Fibroblast of skin of right quadriceps (primary cell): ENCODE data around the gene ATP10B.
"Not testable (repeated sequence)": the region's sequence is repeated elsewhere in the genome, so short reads cannot be mapped to it uniquely, and the experiment has no call there.

Experiments
- DNase-seq: peaks from one replicate; pipeline ENCODE4 v3.0.0-alpha.2; 2013

The ATP10B gene

DNA sequence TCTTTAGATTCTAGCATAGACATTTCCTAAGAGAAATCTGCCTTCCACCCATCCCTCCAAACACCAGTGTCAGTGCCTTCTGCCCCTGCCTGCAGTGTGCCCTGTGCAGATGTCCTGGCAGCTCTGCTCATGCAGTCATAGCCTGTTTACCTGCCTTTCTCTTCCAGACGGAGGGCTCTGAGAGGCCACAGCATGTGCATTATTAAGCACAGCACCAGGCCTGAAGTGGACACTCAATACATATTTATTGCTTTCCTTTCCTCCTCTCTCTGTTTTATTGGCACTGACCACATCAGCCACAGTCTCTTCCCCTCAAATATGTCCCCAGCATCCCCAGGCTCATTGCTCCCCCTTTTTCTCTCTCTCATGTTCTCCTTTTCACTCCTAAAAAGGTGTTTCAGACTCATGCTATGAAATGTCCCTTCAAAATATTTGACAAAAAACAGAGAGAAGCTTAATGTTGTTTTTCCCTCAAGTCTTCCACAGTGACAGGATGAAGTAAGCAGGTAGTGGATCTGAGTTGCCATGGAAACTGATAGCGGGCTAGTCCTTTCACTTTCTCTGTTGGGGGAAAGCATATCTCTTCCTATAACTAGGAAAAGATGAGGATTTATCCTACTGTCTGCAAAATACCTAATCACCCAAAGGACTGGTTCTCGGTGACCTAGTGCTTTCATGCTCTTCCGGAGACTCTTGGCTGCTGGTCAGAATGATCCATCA, 100.9 kb downstream of the ATP10B start:
- no peak for DNase-seq

DNA sequence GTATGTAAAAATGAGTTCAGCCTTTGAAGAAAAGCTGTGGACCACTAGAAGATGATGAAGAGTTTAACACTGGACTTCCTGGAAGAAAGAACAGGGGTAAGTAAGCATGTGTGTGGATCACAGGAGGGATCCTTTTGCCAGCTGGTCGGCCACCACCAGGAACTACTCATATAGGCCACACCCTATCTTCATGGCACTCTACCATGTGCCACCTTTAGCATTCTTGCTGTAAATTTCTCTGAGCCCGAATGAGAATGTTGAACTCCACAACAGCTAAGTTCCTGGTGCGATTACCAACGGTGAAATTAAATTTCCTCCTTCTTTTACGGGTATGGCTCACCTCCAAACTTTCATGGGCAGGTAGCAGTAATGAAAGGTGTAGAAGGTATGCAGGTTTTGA, 102.3 kb downstream of the ATP10B start:
- no peak for DNase-seq

DNA sequence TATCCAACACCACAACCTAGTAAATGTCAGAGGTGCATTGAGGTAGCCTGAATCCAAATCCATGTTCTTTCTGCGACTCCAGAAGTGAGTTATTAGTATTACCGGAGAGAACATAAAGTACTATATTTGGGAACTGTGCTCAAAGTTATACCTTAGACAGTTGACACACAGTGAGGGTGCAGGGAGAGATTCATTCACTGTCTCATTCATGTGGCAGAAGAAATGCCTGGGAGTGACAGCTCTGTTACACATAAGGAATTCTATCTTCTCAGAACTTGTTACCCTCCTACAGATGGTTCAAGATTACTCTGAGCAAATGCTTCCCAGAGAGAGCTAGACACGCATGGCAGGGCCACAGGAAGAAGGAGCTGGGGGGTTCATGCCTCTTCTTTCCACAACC, 103.0 kb downstream of the ATP10B start:
- no peak for DNase-seq

DNA sequence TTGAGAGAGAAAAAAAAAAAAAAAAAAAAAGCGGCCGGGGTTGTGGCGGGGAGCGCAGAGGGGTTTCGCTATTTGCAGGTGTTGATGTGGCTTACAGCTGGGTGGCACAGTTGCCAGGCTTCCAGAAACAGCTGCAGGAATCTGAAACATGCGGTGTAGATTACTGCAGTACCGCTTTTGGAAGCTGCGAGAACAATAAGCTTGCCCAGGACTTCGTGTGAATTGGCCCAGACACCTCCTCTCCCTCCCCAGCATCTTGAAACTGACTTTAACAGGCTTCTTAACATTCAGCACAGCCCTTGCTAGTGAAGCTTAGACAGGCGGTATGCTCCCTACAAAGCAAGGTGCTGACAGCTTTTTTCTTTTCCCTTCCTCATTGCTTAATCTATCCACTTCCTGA, 104.0 kb downstream of the ATP10B start:
- DNase-seq = no peak

DNA sequence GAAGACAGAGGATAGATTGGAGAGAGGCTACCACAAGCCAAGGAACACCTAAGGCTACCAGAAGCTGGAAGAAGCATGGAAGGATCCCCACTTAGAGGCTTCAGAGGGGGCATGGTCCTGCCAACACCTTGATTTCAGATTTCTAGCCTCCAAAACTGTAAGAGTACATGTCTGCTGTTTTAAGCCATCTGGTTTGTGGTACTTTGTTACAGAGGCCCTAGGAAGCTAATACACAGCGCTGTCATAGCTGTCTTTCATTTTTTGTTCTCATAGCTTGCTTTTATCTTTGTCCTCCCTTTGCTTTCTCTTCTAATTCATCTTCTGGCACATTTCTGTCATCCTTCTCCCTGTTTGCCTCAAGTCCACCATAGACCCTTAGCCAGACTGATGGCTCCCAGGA, 104.5 kb downstream of the ATP10B start:
- DNase-seq = no peak

DNA sequence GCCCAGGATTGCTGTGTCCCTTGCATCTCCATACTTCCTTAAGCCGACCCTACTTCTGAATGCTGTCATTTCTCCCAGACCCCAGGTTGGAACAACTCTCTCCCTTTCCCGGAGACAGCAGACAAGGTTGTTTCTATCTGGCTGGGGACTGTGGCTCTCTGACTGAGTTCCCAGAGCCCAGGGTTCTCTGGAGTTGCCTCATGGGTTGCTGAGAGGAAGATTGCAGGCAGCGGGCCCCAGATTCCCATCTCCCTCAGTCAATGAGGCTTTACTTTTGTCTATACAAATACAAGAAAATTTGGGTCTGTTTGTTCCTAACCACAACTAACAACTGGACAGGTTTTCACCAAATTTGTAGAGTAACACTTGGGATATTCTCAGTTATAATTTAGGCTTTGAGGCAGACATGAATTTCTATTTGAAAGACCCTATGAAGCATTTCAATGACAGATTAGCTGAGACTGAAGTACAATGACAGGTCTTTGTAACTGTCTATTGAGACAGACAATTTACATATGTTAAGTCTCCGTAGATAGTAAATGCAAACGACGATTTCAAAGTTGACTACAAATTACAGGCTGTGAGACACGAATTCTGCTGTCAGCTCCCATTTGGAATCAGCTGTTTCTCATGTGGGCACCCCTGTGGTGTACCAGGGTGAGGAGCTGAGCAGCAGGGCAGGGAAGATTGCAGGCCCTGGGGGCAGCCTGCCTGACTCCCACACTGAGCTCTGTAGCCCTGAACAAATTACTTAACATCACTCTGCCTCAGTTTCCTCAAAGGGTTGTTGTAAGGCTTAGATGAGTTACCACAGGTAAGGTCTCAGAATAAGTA, 107.5 kb downstream of the ATP10B start:
- DNase-seq = no peak

DNA sequence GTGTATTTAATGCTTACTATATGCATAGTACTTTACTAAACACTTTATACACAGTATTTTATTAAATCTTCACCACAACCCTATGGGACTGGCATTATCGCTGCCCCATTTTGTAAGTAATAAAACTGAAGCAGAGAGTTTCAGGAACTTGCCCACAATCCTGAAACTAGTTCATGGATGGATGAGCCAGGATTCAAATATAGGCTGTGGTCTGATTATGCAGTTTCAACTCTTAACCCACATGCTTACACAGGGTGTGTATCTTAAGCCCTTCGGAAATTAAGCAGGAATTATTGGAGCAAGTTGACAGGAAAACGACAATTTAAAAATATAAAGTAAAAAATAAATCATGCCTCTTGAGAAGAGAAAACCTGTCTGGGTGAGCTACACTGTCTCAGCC, 109.0 kb downstream of the ATP10B start:
- no peak for DNase-seq

DNA sequence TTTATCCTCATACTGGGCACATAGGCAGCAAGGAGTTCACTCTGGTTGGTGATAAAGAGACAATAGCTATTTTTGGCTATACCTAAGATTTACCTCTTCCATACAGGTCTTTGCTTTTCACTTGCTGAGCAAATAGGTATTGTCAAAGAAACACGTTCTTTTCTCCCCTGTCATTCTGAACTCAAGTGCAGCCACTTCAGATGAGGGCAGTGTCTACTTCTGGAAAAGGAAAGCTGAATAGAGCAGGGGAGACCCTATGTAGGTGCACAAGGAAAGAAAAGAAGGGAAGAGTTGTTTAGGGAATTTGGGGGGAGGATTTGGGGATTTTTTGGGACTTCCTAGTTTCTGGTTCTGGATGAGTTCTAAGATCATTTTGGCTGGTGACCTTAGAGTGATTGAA, 109.6 kb downstream of the ATP10B start:
- DNase-seq = no peak

DNA sequence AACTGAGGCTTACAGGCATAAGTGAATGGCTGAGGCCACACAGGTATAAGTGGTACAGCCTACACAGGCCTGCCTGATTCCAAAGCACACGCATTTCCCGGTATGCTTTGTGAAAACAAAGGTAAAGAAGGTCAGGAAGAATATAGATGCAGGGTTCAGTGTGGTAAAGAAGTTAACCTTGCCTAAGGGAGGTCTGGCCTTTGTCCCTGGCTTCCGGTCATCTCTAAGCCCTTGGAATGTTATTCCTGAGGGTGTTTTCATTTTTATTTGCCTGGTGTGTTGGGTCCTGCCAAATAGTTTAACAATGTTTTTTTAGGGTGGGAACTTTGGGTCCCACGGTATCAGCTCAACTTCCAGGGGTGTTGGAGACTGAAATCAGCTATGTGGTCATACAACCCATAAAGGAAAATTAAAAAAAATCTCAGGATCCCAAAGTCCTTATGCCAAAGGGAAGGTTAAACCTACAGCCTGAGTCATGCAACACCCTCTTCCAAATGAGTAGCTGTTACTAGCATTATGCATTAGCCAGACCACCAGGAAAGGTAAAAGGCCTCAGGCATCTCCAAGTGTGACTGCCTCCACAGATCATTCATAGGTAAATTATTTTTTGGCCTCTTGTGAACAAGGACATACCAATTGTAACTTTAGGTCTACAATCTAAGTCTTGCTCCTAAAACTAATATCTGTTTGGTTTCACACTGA, 124.6 kb downstream of the ATP10B start:
- DNase-seq = no peak

DNA sequence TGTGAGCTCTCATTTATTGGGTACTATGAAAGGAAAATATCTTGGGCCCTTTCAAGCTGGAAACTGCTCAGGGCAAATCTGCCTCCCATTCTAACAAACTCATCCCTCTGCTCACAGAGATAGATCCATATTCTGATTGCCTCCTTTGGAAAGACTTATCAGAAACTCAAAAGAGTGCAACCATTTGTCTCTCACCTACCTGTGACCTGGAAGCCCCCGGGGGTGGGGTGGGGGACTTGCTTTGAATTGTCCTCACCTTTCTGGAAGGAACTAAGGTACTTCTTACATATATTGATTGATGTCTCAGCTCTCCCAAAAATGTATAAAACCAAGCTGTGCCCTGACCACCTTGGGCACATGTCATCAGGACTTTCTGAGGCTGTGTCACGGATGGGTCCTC, 125.3 kb downstream of the ATP10B start:
- no peak for DNase-seq

DNA sequence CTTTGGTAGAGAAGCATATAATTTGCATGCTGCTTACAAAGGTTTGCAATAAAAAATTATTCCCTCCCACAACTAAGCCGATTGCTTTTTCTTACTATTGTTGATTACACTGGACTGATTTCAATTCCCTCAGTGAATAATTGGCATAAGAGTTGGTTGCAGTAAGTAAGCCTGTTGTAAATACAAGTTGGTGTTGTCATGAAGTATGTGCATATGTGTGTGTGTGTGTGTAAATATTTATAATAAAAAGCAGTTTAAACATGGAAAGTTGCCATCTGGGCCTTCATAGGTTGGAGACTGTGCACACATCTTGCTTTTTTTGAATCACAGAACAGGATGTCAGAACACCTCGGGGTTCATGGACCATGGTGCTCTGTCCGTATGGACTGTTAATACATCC, 131.2 kb downstream of the ATP10B start:
- no peak for DNase-seq

DNA sequence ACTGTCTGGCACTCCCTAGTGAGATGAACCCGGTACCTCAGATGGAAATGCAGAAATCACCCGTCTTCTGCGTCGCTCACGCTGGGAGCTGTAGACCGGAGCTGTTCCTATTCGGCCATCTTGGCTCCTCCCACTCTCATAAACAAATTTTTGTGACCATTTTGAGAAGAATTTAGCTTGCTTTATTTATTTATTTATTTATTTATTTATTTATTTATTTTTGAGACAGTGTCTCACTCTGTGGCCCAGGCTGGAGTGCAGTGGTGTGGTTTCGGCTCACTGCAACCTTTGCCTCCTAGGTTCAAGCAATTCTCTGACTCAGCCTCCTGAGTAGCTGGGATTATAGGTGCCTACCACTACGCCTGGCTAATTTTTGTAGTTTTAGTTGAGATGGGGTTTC, 136.5 kb downstream of the ATP10B start:
- not testable (repeated sequence) for DNase-seq

DNA sequence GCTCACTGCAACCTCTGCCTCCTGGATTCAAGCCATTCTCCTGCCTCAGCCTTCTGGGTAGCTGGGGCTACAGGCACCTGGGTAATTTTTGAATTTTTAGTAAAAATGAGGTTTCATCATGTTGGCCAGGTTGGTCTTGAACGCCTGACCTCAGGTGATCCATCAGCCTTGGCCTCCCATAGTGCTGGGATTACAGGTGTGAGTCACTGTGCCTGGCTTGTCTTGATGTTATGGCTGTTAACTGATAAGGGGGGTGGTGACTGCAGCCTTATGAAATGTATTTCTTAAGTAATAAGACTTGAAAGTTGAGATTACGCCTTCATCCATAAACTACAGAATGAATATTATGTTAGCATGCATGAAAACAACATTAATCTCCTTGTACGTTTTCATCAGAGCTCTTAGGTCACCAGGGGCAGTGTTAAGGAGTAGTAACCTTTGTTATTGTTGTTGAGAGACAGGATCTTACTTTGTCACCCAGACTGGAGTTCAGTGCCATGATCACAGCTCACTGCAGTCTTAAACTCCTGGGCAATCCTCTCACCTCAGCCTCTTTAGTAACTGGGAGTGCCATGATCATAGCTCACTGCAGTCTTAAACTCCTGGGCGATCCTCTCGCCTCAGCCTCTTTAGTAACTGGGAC, 148.3 kb downstream of the ATP10B start:
- DNase-seq = no peak

DNA sequence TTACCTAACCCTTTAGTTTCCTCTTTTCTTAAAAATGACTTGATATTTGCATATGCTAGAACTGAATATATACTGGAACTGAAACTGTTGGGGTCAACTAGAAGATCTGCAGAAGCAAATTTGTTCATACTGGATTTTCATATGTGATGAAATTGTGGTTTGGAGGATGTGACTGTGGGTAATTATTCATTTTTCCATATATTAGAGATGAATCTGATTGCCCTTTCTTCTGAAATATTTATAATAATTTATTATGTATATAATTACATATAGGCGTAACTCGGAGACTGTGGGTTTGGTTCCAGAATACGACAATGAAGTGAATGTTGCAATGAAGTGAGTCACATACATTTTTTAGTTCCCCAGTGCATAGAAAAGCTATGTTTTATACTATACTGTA, 149.1 kb downstream of the ATP10B start:
- peak; percentile 11 for DNase-seq

DNA sequence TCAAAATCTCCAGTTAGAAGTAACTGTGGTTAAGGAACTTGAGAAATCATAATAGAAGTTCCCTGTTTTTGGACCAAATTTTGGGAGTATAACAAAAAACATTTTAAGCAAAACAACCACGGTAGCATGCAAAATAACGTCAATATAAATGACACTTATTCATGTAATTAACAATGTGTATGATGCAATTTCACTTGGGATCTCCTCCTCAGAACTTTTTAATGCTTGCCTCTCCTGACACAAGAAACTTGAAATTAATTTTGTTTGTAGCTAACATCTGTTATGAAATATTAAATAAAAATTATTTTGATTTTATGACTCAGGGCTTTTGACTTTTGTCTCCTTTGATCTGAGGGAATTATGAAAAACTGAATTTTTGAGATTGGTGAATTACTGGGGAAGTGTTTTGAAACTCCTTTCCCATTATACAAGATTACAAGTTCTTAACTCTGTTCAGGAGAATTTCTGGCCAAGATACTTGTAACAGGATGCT, 149.7 kb downstream of the ATP10B start:
- no peak for DNase-seq

DNA sequence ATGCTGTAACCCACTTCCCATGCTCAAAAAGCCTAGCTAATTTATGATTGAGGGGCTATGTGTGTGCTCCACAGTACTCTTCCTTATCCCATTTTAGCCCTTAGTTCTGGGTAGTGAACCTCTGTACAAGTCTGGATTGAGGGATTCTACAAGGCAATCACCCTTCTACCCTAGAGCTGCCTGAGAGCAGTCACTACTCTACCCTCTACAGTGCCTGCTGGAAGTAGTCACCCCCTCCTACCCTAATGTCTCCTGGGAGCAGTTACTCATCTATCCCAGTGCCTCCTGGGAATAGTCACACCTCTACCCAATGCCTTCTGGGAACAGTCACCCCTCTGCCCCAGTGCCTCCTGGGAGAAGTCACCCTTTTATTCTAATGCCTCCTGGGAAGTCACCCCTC, 150.6 kb downstream of the ATP10B start:
- DNase-seq = no peak

DNA sequence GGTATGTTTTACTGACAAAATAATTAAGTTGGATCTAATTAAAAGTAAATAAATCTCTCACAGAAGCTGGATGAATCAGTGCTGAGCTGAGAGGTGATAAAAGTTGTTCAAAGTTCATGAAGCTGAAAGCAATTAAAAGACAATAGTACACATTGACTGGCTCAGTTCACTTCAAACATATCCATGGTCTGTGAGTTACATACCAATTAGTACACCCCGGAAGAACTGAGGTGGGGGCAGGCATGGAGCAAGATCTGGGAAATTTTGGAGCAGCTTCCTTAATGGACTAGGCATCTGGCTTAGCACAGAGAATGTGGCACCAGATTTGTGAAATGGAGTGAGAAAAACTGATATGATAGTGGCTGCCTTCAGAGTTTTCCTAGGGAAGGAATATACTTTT, 152.7 kb downstream of the ATP10B start:
- no peak for DNase-seq

DNA sequence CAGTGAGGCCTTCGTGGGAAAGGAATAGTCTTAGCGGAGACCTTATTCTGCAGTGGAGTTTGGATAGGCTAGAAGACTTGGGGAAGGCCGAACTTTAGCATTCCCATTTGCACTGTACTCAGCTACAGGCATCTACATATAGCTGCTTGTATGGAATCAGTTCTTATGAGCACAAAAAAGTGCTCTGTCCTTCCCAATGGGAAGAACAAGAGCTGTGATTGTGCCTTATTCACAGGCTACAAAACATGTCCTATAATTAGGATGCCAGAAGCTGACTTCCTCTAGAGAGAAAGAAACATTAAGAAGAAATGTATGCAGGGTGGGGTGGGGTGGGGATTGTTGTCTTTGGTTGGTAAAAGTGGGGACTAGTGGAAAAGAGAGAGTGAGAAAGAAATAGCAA, 154.7 kb downstream of the ATP10B start:
- DNase-seq = no peak

DNA sequence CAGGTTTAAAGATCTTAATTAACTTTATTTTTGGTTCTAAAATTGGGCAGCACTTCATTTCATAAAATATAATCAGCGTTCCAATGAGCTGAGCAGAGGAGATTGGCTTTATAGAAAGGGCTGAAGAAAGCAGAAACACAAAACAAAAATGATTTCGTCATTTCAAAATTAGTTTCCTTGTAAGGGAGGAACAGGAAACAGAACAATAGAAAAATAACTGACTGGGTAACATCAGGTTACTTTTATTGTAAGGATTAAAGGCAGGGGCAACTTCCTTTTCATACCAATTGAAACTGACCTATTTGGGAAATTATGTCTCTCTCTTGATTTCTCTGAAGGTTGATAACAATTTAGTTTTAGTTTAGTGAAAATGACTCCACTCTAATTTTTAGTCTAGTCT, 157.1 kb downstream of the ATP10B start:
- DNase-seq = no peak

DNA sequence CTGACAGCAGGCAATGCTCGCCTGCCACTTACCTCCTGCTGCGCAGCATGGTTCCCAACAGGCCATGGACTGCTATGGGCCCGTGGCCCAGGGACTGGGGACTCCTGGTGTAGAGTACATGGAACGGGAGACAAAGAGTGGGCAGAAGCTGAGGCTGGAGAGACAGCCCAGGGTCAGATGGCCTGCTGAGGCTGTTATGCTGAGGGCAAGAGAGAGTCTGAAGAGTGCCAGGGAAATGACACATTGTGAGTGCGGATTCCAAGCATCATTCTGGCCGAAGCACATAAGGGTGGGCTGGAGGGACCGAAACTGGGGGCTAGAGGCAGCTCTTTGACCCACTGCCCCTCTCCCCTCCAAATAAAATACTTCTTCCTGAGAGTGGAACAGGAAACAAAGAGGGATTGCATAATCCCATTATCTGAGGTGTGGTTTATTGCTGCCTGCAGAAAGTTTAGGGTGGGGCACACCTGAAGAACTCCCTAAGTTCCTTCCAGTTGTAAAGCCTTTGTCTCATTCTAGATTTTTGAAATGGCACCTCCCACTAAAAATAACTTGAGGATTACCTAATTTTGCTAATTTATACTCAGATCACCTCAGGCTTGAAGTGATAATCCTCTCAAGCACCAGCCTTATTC, 158.1 kb downstream of the ATP10B start:
- no peak for DNase-seq

DNA sequence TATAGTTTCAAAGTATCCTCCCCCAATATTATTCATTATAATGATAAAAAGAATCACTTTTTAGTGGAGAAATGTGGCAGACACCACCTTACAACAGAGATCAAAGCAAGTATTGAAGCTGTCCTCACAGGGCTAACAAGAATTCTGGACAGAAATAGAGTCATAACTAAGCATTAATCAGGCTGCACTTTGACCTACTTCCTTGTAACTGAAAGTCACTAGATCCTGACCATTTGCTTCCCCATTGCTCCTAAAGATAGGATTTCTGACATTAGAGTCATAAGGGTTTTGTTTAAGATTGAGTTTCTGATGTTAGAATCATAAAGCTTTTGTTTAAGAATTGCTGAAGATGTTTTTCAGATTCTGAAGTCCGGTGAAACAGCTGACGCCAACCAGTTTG, 159.7 kb downstream of the ATP10B start:
- DNase-seq = no peak

DNA sequence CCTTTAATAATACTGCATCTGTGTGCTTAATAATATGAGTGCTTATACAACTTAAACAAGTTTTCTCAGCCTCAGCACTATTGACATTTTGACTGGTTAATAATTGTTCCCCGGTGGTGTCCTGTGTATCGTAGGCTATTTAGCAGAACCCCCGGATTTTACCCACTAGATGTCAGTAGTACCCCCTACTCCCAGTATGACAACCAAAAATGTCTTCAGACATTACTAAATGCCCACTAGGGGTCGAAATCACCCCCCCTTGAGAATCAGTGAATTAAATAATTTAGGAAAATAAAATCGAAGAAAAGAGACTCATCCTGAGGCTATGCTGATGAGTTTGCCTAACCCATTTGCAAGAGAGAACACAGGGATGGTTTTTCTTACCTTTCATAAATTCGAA, 166.3 kb downstream of the ATP10B start:
- DNase-seq = no peak

DNA sequence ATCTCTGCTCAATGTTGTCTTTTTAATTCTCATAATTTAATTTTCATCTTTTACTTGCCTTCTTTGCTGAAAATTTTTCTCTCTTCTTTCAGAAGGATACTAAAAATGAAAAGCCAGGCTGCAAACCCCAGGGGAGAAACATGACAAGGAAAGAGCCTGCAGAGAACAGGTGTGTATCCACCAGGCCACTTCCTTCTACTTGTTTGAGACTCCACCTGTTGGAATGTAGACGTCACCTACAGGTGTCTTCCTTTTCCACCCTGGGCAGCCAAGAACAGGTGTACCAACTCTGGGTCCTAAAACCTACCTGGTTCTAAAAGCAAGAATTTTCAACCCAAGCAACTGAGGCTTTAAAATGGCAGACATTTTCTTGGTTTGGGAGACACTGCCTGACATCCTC, 166.8 kb downstream of the ATP10B start:
- no peak for DNase-seq
